GM06990 (cell line): ENCODE data around the gene CAPN13.

Source experiments
- DNase-seq: peaks from one replicate; pipeline ENCODE4 v3.0.0-alpha.2; 2011; ENCODE audit not compliant: insufficient read length; ENCODE audit errors: extremely low read depth
- H3K27me3 ChIP-seq: replicated peaks from 2 replicates; pipeline ENCODE4 v1.6.0; 2011; ENCODE audit warnings: low read length; ENCODE audit not compliant: control insufficient read depth, insufficient read depth
- H3K36me3 ChIP-seq: 2 replicates; pipeline ENCODE4 v1.5.1; 2011; ENCODE audit warnings: low read length; ENCODE audit not compliant: control insufficient read depth, insufficient read depth
- H3K4me3 ChIP-seq: replicated peaks from 2 replicates; pipeline ENCODE4 v1.5.1; 2011; ENCODE audit warnings: low read depth, mild to moderate bottlenecking, control low read depth, low read length
- TF ChIP-seq, protein P1 (sequence below): IDR thresholded peaks from 2 replicates; pipeline ENCODE4 v1.5.1; 2011; ENCODE audit warnings: low read length, control low read depth, mild to moderate bottlenecking, inconsistent platforms; ENCODE audit not compliant: insufficient read depth, poor library complexity, severe bottlenecking

CAPN13 gene

DNA sequence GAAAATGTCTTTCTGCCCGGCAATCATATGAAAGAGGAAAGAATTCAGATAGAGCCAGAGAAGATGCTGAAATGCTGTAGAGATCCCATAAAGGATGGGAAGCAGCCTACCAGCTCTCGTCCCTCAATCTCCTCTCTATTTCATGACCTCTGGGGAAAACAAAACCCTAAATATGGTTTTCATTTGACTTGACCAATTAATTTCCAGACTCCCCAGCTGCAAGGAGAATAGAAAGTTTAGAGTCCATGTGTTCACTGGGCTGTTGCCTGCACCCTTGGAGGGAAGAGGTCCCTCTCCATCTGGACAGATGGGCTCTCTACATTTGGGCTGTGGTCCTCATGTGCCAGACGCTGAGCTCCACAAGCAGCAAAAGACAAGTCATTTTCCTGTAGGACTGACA is 40.6 kb downstream of the CAPN13 start:
- Histone ChIP-seq H3K36me3 (no peaks in the 10 kb centered on the region), H3K4me3 (no peak overlapping the region), H3K27me3 (peaks cover 2% of the 10 kb centered on the region; the same call in 1 of the 2 replicates)
- DNase-seq = no peak
- TF ChIP-seq, protein P1, sequence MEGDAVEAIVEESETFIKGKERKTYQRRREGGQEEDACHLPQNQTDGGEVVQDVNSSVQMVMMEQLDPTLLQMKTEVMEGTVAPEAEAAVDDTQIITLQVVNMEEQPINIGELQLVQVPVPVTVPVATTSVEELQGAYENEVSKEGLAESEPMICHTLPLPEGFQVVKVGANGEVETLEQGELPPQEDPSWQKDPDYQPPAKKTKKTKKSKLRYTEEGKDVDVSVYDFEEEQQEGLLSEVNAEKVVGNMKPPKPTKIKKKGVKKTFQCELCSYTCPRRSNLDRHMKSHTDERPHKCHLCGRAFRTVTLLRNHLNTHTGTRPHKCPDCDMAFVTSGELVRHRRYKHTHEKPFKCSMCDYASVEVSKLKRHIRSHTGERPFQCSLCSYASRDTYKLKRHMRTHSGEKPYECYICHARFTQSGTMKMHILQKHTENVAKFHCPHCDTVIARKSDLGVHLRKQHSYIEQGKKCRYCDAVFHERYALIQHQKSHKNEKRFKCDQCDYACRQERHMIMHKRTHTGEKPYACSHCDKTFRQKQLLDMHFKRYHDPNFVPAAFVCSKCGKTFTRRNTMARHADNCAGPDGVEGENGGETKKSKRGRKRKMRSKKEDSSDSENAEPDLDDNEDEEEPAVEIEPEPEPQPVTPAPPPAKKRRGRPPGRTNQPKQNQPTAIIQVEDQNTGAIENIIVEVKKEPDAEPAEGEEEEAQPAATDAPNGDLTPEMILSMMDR = no peak

DNA sequence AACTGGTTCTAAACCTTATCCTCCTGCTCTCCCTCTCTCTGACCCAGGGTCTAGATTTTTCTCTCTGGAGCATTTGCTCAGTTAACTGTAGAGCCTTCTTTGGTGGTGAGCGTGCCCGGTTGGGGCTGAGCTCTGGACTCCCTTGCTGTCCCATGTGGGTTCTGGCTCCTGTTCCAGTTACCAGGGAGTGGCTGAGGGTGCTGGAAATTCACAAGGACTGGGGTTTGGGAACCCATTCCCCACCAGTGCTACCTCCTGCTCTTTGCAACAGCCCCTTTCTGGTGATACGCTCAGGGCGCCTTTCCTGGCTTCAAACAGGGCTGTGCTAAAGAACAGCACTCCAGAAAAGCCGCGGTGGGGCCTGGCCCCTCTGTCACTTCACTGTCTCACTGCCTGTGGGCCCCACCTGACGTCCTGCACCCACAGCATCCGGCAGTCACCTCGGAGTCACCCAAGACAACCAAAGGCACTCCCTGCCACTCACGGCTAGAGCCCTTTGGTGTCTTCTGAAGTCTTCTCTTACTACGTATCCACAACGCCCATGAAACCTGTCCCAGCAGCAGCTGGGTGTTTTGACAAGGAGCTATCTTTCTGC is 41.3 kb downstream of the CAPN13 start:
- Histone ChIP-seq H3K27me3 (peaks cover 2% of the 10 kb centered on the region; the same call in 1 of the 2 replicates), H3K4me3 (no peak overlapping the region), H3K36me3 (no peaks in the 10 kb centered on the region)
- TF ChIP-seq, protein P1 = no peak
- DNase-seq = no peak

DNA sequence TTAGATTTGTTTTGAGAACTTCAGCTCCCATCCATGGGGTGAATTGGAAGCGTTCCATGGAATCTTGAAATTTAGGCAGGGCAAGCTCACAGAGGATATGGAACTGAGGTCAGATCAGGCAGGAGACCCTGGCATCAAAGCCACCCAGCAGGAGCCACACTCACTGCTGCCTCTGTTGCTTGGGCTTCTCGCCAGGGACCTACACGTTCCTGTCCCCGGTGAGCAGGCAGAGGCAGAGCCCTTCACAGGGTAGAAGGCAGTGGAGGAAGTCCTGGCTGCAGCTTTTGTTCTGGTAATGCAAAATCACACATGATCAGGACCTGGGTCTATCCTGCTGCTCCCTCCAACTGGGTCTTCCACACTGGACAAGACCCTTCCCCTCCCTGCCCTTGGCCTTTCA is 42.1 kb downstream of the CAPN13 start:
- DNase-seq = no peak
- peaks cover 2% of the 10 kb centered on the region; the same call in 1 of the 2 replicates for H3K27me3 ChIP-seq

DNA sequence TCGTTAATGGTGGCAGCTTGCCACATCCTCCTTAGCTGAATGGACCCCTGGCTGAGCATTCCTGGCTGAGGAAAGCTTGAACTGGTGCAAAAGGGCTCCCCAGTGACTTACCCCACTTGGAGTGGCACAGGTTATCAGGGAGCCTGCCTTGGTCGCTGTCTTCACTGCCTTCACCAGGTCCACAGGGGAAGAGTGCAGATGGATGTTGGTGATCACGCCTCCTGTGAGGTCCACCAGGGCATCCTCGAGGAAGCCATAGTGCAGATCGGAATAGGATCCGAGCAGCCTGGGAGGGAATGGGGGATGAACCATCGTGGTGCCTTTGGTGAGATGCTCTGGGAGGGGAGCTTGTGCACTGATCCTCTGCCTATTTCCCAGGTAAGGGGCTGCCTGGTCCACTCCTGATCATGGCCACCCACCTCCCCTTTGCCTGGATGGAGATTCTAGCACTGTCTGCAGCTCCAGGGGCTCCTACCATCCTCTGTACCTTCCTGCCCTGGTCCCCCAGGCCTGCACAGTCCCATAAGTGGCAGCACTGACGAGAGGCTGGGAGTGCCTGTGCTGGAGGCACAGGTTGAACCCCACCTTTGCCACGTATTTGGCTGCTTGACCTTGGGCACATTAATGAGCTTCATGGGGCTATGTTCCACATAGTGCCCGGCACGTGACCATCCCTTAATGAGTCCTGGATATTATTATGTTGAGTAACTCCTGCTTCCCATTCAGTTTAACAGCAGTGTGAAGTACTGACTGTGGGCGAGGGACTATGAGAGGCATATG is 43.0 kb downstream of the CAPN13 start:
- TF ChIP-seq, protein P1 = no peak
- no peaks in the 10 kb centered on the region for H3K36me3 ChIP-seq
- no peak for DNase-seq
- peaks cover 2% of the 10 kb centered on the region; the same call in 1 of the 2 replicates for H3K27me3 ChIP-seq
- H3K4me3 ChIP-seq = no peak overlapping the region

More for the DNA sequence above, 42.1 kb downstream of the CAPN13 start:
- Histone ChIP-seq H3K4me3 (no peak overlapping the region), H3K36me3 (no peaks in the 10 kb centered on the region)
- TF ChIP-seq, protein P1 = no peak

DNA sequence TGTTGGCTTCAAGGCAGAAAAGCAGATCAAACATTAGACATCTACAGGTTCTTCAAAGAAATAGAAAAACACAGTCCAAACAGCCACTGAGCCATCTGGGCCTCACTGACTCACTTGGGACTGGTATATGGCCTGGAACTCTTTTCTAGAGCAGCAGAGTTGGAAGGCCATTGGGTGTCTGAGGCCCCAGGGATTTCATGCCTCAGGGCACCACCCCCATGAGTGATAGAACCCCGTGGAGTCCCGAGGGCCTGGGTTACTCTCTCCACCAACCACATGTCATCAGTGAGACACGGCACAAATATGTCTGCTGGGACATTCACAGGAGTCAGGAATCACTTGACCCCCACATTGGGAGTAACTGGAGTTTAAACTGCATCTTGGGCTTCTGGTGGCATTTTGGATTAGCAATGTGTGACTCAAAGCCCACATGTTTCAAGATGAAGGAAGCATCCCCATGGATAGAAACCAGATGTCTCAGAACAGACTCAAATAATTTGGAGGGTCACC is 44.0 kb downstream of the CAPN13 start:
- TF ChIP-seq, protein P1 = no peak
- no peak for DNase-seq
- Histone ChIP-seq H3K4me3 (no peak overlapping the region), H3K36me3 (no peaks in the 10 kb centered on the region), H3K27me3 (peaks cover 2% of the 10 kb centered on the region)
